ENCODE data around the gene EXOC6. TPM values are rescaled to one million over a fixed set of nuclear protein-coding genes. Genes with fewer than 3 reads are reported as not detected.

EXOC6 gene
- total and polyA plus RNA-seq, 9 donors = 6.2 to 12.8 (median 9.7) TPM

DNA sequence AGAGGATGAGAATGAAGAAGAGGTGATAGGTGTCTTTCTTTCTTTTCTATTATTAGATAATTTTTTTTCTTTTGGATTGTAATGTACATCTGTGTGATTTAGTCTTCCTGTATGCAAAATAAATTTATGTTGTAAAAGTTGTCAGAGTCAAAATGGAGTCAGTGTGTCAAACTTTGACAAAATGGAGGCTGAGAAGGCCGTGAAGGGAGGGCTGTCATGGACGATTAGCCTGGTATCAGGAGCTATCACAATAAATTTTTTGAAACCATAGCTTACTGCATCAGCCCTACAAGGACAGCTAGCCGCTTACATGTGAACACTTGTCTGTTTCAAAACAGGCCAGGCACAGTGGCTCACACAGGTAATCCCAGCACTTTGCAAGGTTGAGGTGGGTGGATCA is 67.6 kb downstream of the EXOC6 start:
- TF ChIP-seq EP300 (IDR thresholded peaks at IDR 0.05) (no peak), POLR2A (IDR thresholded peaks at IDR 0.05) (no peak)
- TF ChIP-seq, protein P1, sequence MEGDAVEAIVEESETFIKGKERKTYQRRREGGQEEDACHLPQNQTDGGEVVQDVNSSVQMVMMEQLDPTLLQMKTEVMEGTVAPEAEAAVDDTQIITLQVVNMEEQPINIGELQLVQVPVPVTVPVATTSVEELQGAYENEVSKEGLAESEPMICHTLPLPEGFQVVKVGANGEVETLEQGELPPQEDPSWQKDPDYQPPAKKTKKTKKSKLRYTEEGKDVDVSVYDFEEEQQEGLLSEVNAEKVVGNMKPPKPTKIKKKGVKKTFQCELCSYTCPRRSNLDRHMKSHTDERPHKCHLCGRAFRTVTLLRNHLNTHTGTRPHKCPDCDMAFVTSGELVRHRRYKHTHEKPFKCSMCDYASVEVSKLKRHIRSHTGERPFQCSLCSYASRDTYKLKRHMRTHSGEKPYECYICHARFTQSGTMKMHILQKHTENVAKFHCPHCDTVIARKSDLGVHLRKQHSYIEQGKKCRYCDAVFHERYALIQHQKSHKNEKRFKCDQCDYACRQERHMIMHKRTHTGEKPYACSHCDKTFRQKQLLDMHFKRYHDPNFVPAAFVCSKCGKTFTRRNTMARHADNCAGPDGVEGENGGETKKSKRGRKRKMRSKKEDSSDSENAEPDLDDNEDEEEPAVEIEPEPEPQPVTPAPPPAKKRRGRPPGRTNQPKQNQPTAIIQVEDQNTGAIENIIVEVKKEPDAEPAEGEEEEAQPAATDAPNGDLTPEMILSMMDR (IDR thresholded peaks at IDR 0.05) = no peak
- 93 to 94% (median 94%) methylated on average over 3 of the region's 3 CpGs for WGBS, 3 donors
- Histone ChIP-seq H3K27me3 (no peaks in the 10 kb centered on the region), H3K4me1 (ENCODE audit: insufficient read depth) (no peaks in the 10 kb centered on the region), H3K36me3 (no peaks in the 10 kb centered on the region), H3K4me3 (no peak overlapping the region), H3K9me3 (no peaks in the 10 kb centered on the region), H3K27ac (no peak overlapping the region)
- intact Hi-C loops (cut with DNase I) = loop anchor here in 1 of 4 donors (10.0 kb wide), 1 partner anchor 49 kb away; no protein-coding TSS in a partner anchor
- no peak for DNase-seq

DNA sequence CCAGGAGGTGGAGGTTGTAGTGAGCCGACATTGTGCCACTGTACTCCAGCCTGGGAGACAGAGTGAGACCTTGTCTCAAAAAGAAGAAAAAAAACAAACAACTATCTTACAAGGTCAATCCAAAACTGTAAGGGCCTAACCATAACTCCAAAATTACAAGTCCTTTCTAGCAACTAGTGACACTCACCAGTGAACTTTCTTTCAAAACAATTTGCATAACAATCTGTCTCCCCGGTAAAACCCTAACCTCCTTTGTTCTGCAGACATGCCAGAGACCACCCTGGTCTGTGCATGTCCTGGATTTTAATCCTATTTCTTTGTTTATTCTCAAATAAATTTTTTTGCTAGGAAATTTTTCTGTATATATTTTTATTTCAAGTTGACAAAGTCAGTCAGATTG is 68.1 kb downstream of the EXOC6 start:
- H3K36me3 ChIP-seq = no peaks in the 10 kb centered on the region
- TF ChIP-seq POLR2A (IDR thresholded peaks at IDR 0.05) = no peak
- TF ChIP-seq, protein P1 (IDR thresholded peaks at IDR 0.05) = no peak
- H3K27ac ChIP-seq = no peak overlapping the region
- no peak for DNase-seq
- H3K4me1 ChIP-seq (ENCODE audit: insufficient read depth) = no peaks in the 10 kb centered on the region
- H3K27me3 ChIP-seq = no peaks in the 10 kb centered on the region
- no peaks in the 10 kb centered on the region for H3K9me3 ChIP-seq
- WGBS, 3 donors = 69 to 75% (median 70%) methylated on average over 2 of the region's 2 CpGs
- no peak overlapping the region for H3K4me3 ChIP-seq
- intact Hi-C loops (cut with DNase I) = loop anchor here in 1 of 4 donors (10.0 kb wide), 1 partner anchor 48 kb away; no protein-coding TSS in a partner anchor

DNA sequence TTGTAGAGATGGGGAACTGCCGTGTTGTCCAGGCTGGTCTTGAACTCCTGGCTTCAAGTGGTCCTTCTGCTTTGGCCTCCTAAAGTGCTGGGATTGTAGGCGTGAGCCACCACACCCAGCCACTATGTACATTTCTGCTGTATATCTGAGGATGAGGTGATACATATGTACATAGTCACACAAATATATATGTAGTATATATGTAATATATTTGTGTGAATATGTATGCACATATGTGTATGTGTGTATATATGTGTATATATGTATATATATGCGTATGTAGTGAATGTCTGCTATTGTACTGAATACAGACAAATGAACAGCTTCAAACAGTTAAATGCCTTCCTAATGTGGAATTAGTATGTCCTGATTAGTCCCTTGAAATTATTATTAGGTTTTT is 70.3 kb downstream of the EXOC6 start:
- 97% methylated on average over 3 of the region's 3 CpGs for WGBS, 3 donors
- Histone ChIP-seq H3K4me3 (no peak overlapping the region), H3K4me1 (ENCODE audit: insufficient read depth) (no peaks in the 10 kb centered on the region), H3K27me3 (no peaks in the 10 kb centered on the region), H3K36me3 (no peaks in the 10 kb centered on the region), H3K9me3 (no peaks in the 10 kb centered on the region), H3K27ac (no peak overlapping the region)
- DNase-seq = no peak
- intact Hi-C loops (cut with DNase I) = loop anchor here in 1 of 4 donors (10.0 kb wide), 1 partner anchor 46 kb away; no protein-coding TSS in a partner anchor
- TF ChIP-seq EP300 (IDR thresholded peaks at IDR 0.05) (no peak), POLR2A (IDR thresholded peaks at IDR 0.05) (no peak)
- TF ChIP-seq, protein P1 (IDR thresholded peaks at IDR 0.05) = no peak

DNA sequence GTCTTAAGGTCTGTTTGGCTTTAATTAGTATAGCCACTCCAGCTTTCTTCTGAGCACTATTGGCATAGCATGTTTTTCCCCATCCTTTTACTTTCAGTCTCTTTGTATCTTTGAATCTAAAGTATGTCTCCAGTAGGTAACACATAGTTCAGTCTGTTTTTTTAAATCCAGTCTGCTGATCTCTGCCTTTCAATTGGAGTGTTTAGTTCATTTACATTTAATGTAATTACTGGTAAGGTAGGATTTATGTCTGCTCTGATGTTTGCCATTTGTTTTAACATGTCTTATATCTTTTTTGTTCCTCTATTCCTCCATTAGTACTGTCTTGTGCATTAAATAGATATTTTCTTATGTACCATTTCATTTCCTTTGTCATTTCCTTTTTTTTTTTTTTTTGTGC is 72.5 kb downstream of the EXOC6 start:
- H3K27ac ChIP-seq = no peak overlapping the region
- intact Hi-C loops (cut with DNase I) = no loop called here
- H3K4me1 ChIP-seq (ENCODE audit: insufficient read depth) = no peaks in the 10 kb centered on the region
- no peaks in the 10 kb centered on the region for H3K27me3 ChIP-seq
- H3K36me3 ChIP-seq = no peaks in the 10 kb centered on the region
- no peaks in the 10 kb centered on the region for H3K9me3 ChIP-seq
- no peak for DNase-seq
- TF ChIP-seq POLR2A (IDR thresholded peaks at IDR 0.05) (no peak), EP300 (IDR thresholded peaks at IDR 0.05) (no peak)
- TF ChIP-seq, protein P1 (IDR thresholded peaks at IDR 0.05) = no peak
- no peak overlapping the region for H3K4me3 ChIP-seq
